ENCODE results near the gene PTPRF.

GRCh38 chr1:43634721-43635120 is 104.0 kb downstream of the PTPRF start:
- TF ChIP-seq CTCF (IDR thresholded peaks at IDR 0.05; ENCODE audit: insufficient read depth, low read length, poor library complexity, severe bottlenecking), result no peak
- TF ChIP-seq EZH2phosphoT487 (conservative IDR thresholded peaks at IDR 0.05; ENCODE audit: low read length), result no peak
